CD4-positive, alpha-beta T cell treated with Interleukin-6 for 4 hours (primary cell): ENCODE measurements around the gene MRPS24.
"Not testable (repeated sequence)": the region's sequence is repeated elsewhere in the genome, so short reads cannot be mapped to it uniquely, and the experiment has no call there.

Experiments used
- DNase-seq: peaks from one replicate; pipeline ENCODE4 v3.0.0-alpha.2; 2020; ENCODE audit warnings: mixed read lengths

The MRPS24 gene

DNA sequence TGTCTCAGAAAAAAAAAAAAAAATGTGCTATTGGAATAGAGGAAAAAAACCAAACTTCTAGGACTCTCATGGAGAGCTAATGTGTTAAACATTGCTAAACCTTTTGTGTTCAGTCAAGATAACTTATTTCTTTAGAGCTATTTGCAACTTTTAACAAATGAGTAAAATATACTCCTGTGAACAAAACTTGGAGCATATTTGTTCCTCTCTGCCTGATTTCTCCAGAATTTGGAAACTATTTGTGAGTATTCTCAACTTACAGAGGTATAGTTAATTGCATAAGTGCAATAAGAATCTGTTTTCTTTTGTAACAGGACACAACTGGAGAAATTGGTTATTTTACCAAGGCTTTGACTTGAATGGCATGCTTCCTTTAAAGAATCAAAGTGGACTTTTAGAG, 38.4 kb downstream of the MRPS24 start:
- DNase-seq = not testable (repeated sequence)

- no peak for DNase-seq
Measured at GRCh38 chr7:43825391-43825808, 43.9 kb downstream of the MRPS24 start.

DNA sequence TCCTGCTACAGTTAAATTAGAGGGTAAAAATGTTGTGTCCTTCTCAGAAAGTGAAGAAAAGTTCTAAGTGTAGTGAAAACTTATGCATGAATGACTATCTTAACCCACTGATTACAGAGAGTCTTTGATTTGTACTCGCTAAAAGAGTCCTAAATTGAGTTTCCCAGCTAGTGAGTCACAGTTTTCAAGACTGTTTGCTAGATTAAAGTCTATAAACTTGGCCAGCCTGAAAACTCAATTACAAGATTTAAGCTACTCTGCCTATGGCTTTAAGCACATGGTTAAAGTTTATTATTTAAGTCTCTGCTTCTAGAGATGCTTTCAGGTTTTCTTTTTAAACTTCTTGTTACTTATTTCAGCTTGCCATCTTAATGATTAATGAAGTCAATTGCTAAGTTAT, 44.4 kb downstream of the MRPS24 start:
- no peak for DNase-seq

DNA sequence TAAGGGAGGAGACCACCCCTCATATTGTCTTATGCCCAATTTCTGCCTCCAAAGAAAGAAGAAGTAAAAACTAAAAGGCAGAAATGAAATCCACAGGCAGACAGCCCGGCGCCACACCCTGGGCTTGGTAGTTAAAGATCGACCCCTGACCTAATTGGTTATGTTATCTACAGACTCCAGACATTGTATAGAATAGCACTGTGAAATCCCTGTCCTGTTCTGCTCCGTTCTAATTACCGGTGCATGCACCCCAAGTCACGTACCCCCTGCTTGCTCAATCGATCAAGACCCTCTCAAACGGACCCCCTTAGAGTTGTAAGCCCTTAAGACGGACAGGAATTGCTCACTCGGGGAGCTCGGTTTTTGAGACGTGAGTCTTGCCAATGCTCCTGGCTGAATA, 44.8 kb downstream of the MRPS24 start:
- DNase-seq = not testable (repeated sequence)

- no peak for DNase-seq
Measured at GRCh38 chr7:43823941-43824340, 45.4 kb downstream of the MRPS24 start.

DNA sequence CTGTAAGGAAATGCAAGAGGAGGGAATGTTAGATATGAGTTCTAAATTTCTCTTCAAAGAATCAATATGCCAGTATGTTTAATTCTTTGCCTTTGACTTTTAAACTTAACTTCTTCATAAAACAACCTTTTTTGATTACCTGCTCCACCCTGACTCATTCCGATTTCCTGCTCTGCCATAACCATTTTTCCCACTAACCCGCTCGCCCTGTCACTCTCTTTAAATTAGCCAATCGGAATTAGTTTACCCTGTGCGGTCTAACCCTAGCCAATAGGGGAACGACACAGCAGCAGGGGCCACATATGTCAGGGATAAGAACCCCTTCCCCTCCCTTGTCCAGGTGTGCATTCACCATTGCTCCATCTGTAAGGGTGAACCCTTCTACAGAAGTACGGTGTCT, 45.9 kb downstream of the MRPS24 start:
- not testable (repeated sequence) for DNase-seq
